MCF 10A (cell line): ENCODE results near the gene PLEK2. TPM values are rescaled to one million over a fixed set of nuclear protein-coding genes. Genes with fewer than 3 reads are reported as not detected.
"Not testable (repeated sequence)": the region's sequence is repeated elsewhere in the genome, so short reads cannot be mapped to it uniquely, and the experiment has no call there.

Source experiments
- BruUV-seq: library from RNA; stranded (reverse); fragments of 400-500 nt; replicated peaks from 2 replicates; lab custom pipeline; 2021; lab: Mats Ljungman, UMichigan
- CTCF ChIA-PET: fragments of 300-600 bp; sonication (Branson Sonifier 250); formaldehyde crosslinking; extraction: SDS; loops from one replicate; lab custom pipeline; 2021; ENCODE audit warnings: antibody characterized with exemption, inconsistent platforms; lab: Yijun Ruan, JAX
- POLR2A ChIA-PET: fragments of 300-600, 350-650 bp; sonication (Branson Sonifier 250); formaldehyde crosslinking; extraction: SDS; loops from one replicate; lab custom pipeline; 2020; ENCODE audit warnings: antibody characterized with exemption, inconsistent platforms; lab: Yijun Ruan, JAX
- DNase-seq: peaks from one replicate; pipeline ENCODE4 v3.0.0-alpha.2; 2018; ENCODE audit not compliant: unreplicated experiment
- H3K27ac Mint-ChIP-seq: one replicate; pipeline ENCODE4 v1.8.0; 2022; ENCODE audit warnings: mild to moderate bottlenecking, low read depth, mixed read lengths; ENCODE audit not compliant: unreplicated experiment
- H3K27me3 Mint-ChIP-seq: one replicate; pipeline ENCODE4 v1.8.0; 2022; ENCODE audit warnings: mixed read lengths; ENCODE audit not compliant: insufficient read depth, unreplicated experiment
- H3K36me3 Mint-ChIP-seq: one replicate; pipeline ENCODE4 v1.8.0; 2022; ENCODE audit warnings: mild to moderate bottlenecking, moderate library complexity, mixed read lengths; ENCODE audit not compliant: insufficient read depth, unreplicated experiment
- H3K4me1 Mint-ChIP-seq: one replicate; pipeline ENCODE4 v1.8.0; 2022; ENCODE audit warnings: mixed read lengths; ENCODE audit not compliant: insufficient read depth, unreplicated experiment
- H3K4me3 Mint-ChIP-seq: one replicate; pipeline ENCODE4 v1.8.0; 2022; ENCODE audit warnings: mild to moderate bottlenecking, moderate library complexity, mixed read lengths; ENCODE audit not compliant: unreplicated experiment
- H3K9me3 Mint-ChIP-seq: one replicate; pipeline ENCODE4 v1.8.0; 2022; ENCODE audit warnings: mixed read lengths; ENCODE audit not compliant: unreplicated experiment
- intact Hi-C: fragments of 100-400 bp; cut with micrococcal nuclease; formaldehyde crosslinking; loops from 2 replicates; pipeline ENCODE4 v1.14.1; 2022
- total RNA-seq: library from RNA; stranded (reverse); gene quantifications from 2 replicates; pipeline ENCODE4 v1.2.3, GENCODE V29; 2022
- TF ChIP-seq, protein P1 (sequence below): fragments of 200-600 bp; IDR thresholded peaks from one replicate; pipeline ENCODE4 v1.8.0; 2022; ENCODE audit warnings: antibody characterized with exemption, mild to moderate bottlenecking; ENCODE audit not compliant: unreplicated experiment

Gene PLEK2
- total RNA-seq, 1 experiment from 2014 or later, result 39.9 TPM

DNA sequence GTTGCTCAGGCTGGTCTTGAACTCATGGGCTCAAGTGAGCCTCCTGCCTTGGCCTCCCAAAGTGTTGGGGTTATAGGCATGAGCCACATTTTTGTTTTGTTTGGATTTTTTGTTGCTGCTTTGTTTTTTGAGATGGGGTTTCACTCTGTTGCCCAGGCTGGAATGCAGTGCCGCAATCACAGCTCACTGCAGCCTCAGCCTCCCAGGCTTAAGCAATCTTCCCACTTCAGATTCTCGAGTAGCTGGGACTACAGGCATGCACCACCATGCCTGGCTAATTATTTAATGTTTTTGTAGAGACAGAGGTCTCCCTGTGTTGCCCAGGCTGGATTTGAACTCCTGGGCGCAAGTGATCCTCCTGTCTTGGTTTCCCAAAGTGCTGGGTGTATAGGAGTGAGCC lies 5.7 kb upstream of the PLEK2 start:
- TF ChIP-seq, protein P1, sequence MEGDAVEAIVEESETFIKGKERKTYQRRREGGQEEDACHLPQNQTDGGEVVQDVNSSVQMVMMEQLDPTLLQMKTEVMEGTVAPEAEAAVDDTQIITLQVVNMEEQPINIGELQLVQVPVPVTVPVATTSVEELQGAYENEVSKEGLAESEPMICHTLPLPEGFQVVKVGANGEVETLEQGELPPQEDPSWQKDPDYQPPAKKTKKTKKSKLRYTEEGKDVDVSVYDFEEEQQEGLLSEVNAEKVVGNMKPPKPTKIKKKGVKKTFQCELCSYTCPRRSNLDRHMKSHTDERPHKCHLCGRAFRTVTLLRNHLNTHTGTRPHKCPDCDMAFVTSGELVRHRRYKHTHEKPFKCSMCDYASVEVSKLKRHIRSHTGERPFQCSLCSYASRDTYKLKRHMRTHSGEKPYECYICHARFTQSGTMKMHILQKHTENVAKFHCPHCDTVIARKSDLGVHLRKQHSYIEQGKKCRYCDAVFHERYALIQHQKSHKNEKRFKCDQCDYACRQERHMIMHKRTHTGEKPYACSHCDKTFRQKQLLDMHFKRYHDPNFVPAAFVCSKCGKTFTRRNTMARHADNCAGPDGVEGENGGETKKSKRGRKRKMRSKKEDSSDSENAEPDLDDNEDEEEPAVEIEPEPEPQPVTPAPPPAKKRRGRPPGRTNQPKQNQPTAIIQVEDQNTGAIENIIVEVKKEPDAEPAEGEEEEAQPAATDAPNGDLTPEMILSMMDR, result no peak
- ChIA-PET POLR2A (interaction anchor here (0.6 kb wide), 1 partner anchor 294 kb away, joined by 4 read pairs; no protein-coding TSS in a partner anchor), CTCF (interaction anchor here (0.7 to 2.1 kb wide), 4 partner anchors 10 to 227 kb away, joined by 3 to 19 read pairs (median 4); no protein-coding TSS in a partner anchor)
- BruUV-seq, result no TSS peak
- intact Hi-C loops, result no loop called here
- Mint-ChIP-seq H3K9me3 (no peaks in the 10 kb centered on the region), H3K4me3 (no peak overlapping the region), H3K36me3 (no peaks in the 10 kb centered on the region), H3K27ac (no peak overlapping the region), H3K4me1 (peaks cover 18% of the 10 kb centered on the region), H3K27me3 (no peaks in the 10 kb centered on the region)
- no peak for DNase-seq

GRCh38 chr14:67416810-67417209 lies 4.8 kb upstream of the PLEK2 start:
- intact Hi-C loops, result no loop called here
- H3K36me3 Mint-ChIP-seq, result no peaks in the 10 kb centered on the region
- no peak for DNase-seq
- H3K27me3 Mint-ChIP-seq, result no peaks in the 10 kb centered on the region
- POLR2A ChIA-PET, result no interaction called here
- no peak overlapping the region for H3K4me3 Mint-ChIP-seq
- TF ChIP-seq, protein P1, result no peak
- H3K4me1 Mint-ChIP-seq, result peaks cover 18% of the 10 kb centered on the region
- CTCF ChIA-PET, result interaction anchor here (0.7 to 3.4 kb wide), 5 partner anchors 10 to 203 kb away, joined by 3 to 19 read pairs (median 5); partner anchors contain the start of genes ATP6V1D and EIF2S1
- H3K9me3 Mint-ChIP-seq, result no peaks in the 10 kb centered on the region
- BruUV-seq, result no TSS peak
- no peak overlapping the region for H3K27ac Mint-ChIP-seq

GRCh38 chr14:67416085-67416484 lies 4.1 kb upstream of the PLEK2 start:
- no peak overlapping the region for H3K27ac Mint-ChIP-seq
- H3K4me1 Mint-ChIP-seq, result peaks cover 18% of the 10 kb centered on the region
- TF ChIP-seq, protein P1, result no peak
- no peaks in the 10 kb centered on the region for H3K9me3 Mint-ChIP-seq
- POLR2A ChIA-PET, result interaction anchor here (0.6 to 0.9 kb wide), 2 partner anchors 16 to 30 kb away, joined by 3 read pairs; no protein-coding TSS in a partner anchor
- no peak for DNase-seq
- no TSS peak for BruUV-seq
- H3K27me3 Mint-ChIP-seq, result no peaks in the 10 kb centered on the region
- intact Hi-C loops, result no loop called here
- CTCF ChIA-PET, result interaction anchor here (0.7 to 3.4 kb wide), 5 partner anchors 11 to 155 kb away, joined by 3 to 19 read pairs (median 5); partner anchors contain the start of genes ATP6V1D and EIF2S1
- no peaks in the 10 kb centered on the region for H3K36me3 Mint-ChIP-seq
- no peak overlapping the region for H3K4me3 Mint-ChIP-seq

- BruUV-seq, intact Hi-C loops, DNase-seq, H3K4me3 Mint-ChIP-seq, H3K9me3 Mint-ChIP-seq, H3K27ac Mint-ChIP-seq, H3K36me3 Mint-ChIP-seq, H3K27me3 Mint-ChIP-seq: not testable (repeated sequence)
- ChIA-PET POLR2A (interaction anchor here (0.6 to 0.9 kb wide), 2 partner anchors 17 to 29 kb away, joined by 3 read pairs; no protein-coding TSS in a partner anchor), CTCF (interaction anchor here (1.9 to 3.4 kb wide), 3 partner anchors 11 to 156 kb away, joined by 8 to 19 read pairs (median 15); no protein-coding TSS in a partner anchor)
- peaks cover 21% of the 10 kb centered on the region for H3K4me1 Mint-ChIP-seq
Observed at GRCh38 chr14:67415610-67416009, 3.6 kb upstream of the PLEK2 start.
